Measurements from ENCODE around the gene EMILIN1.

EMILIN1 gene

GRCh38 chr2:27059141-27059820 is 19.1 kb upstream of the EMILIN1 start:
- Histone ChIP-seq H3K27ac (no peak overlapping the region), H3K4me3 (ENCODE audit: low read depth, low read length) (no peak overlapping the region), H3K36me3 (peaks cover 66% of the 10 kb centered on the region), H3K9me3 (ENCODE audit: severe bottlenecking) (no peaks in the 10 kb centered on the region), H3K27me3 (ENCODE audit: insufficient read depth, low read depth, severe bottlenecking) (no peaks in the 10 kb centered on the region)
- TF ChIP-seq CTCF (IDR thresholded peaks at IDR 0.05; ENCODE audit: low read depth, low read length): no peak
- DNase-seq: no peak

- Histone ChIP-seq H3K36me3 (peaks cover 56% of the 10 kb centered on the region), H3K27ac (no peak overlapping the region), H3K4me3 (ENCODE audit: low read depth, low read length) (no peak overlapping the region), H3K9me3 (ENCODE audit: severe bottlenecking) (no peaks in the 10 kb centered on the region), H3K27me3 (ENCODE audit: insufficient read depth, low read depth, severe bottlenecking) (no peaks in the 10 kb centered on the region)
- no peak for DNase-seq
- no peak for TF ChIP-seq CTCF (IDR thresholded peaks at IDR 0.05; ENCODE audit: low read depth, low read length)
These were observed 18.1 kb upstream of the EMILIN1 start for GRCh38 chr2:27060323-27060722.

DNA sequence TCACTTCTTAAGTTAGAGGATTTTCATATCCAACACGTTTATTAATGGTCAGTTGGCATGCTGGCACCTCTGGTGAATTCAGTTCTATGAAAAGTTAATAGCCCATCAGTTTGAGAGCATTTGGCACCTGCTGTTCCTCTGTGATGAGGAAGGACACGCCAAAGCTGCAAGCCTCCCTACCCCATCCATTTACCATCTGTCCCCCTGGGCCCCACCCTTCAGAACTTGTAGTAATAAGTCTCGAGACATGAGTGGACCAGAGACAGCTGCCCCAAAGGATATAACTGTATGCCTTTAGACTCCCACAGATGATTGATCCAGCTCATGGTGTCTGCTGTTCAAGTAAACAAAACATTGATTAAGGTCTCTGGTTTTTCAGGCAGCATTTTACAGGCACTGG is 13.3 kb upstream of the EMILIN1 start:
- Histone ChIP-seq H3K4me3 (ENCODE audit: low read depth, low read length) (no peak overlapping the region), H3K9me3 (ENCODE audit: severe bottlenecking) (no peaks in the 10 kb centered on the region), H3K27me3 (ENCODE audit: insufficient read depth, low read depth, severe bottlenecking) (no peaks in the 10 kb centered on the region), H3K36me3 (peaks cover 45% of the 10 kb centered on the region), H3K27ac (no peak overlapping the region)
- TF ChIP-seq CTCF (IDR thresholded peaks at IDR 0.05; ENCODE audit: low read depth, low read length): no peak
- DNase-seq: no peak

- H3K36me3 ChIP-seq: peaks cover 43% of the 10 kb centered on the region
- no peak for DNase-seq
These were observed 11.0 kb upstream of the EMILIN1 start for GRCh38 chr2:27067385-27067784.

GRCh38 chr2:27069436-27069835 is 9.0 kb upstream of the EMILIN1 start:
- Histone ChIP-seq H3K4me3 (ENCODE audit: low read depth, low read length) (no peak overlapping the region), H3K36me3 (peaks cover 38% of the 10 kb centered on the region), H3K9me3 (ENCODE audit: severe bottlenecking) (no peaks in the 10 kb centered on the region), H3K27me3 (ENCODE audit: insufficient read depth, low read depth, severe bottlenecking) (no peaks in the 10 kb centered on the region), H3K27ac (no peak overlapping the region)
- TF ChIP-seq CTCF (IDR thresholded peaks at IDR 0.05; ENCODE audit: low read depth, low read length): no peak
- DNase-seq: no peak

More at GRCh38 chr2:27067385-27067784, 11.0 kb upstream of the EMILIN1 start:
- TF ChIP-seq CTCF (IDR thresholded peaks at IDR 0.05; ENCODE audit: low read depth, low read length): no peak
- H3K27ac ChIP-seq: no peak overlapping the region
- H3K27me3 ChIP-seq (ENCODE audit: insufficient read depth, low read depth, severe bottlenecking): no peaks in the 10 kb centered on the region
- H3K4me3 ChIP-seq (ENCODE audit: low read depth, low read length): no peak overlapping the region
- no peaks in the 10 kb centered on the region for H3K9me3 ChIP-seq (ENCODE audit: severe bottlenecking)
